Kidney epithelial cell (primary cell): ENCODE data around the gene TMEM134. TPM values are rescaled to one million over a fixed set of nuclear protein-coding genes. Genes with fewer than 3 reads are reported as not detected.
"Not testable (repeated sequence)": the region's sequence is repeated elsewhere in the genome, so short reads cannot be mapped to it uniquely, and the experiment has no call there.

ENCODE experiments used
- DNase-seq: peaks from one replicate; pipeline ENCODE4 v3.0.0-alpha.2; 2010; ENCODE audit warnings: low read depth
- H3K27me3 ChIP-seq: 2 replicates; pipeline ENCODE4 v1.6.0; 2011; ENCODE audit warnings: low read length; ENCODE audit not compliant: control insufficient read depth, insufficient read depth
- H3K36me3 ChIP-seq: 2 replicates; pipeline ENCODE4 v1.5.1; 2011; ENCODE audit warnings: low read length; ENCODE audit not compliant: control insufficient read depth, insufficient read depth
- H3K4me3 ChIP-seq: 2 replicates; pipeline ENCODE4 v1.5.1; 2011; ENCODE audit warnings: low read depth, mild to moderate bottlenecking, control low read depth, low read length
- CTCF ChIP-seq: IDR thresholded peaks from 2 replicates; pipeline ENCODE4 v1.5.1; 2011; ENCODE audit warnings: mild to moderate bottlenecking, moderate library complexity, low read length, control low read depth, inconsistent platforms; ENCODE audit not compliant: insufficient read depth, poor library complexity, severe bottlenecking
- total RNA-seq: library from RNA; depleted of rRNA; stranded (reverse); fragments of >200 nt; gene quantifications from 2 replicates; pipeline ENCODE4 v1.2.3, GENCODE V29; 2015

The TMEM134 gene
- total RNA-seq, 1 donor from 2014 or later: 102 TPM

GRCh38 chr11:67469508-67469811 lies 409 bp upstream of the TMEM134 start:
- Histone ChIP-seq H3K4me3 (peak overlapping the region; percentile 43), H3K27me3 (no peaks in the 10 kb centered on the region), H3K36me3 (peaks cover 2% of the 10 kb centered on the region)
- DNase-seq: no peak
- TF ChIP-seq CTCF: no peak

GRCh38 chr11:67468456-67468758 lies 644 bp downstream of the TMEM134 start:
- no peaks in the 10 kb centered on the region for H3K27me3 ChIP-seq
- TF ChIP-seq CTCF: no peak
- H3K36me3 ChIP-seq: peaks cover 2% of the 10 kb centered on the region
- no peak for DNase-seq
- peak overlapping the region; percentile 86 for H3K4me3 ChIP-seq

GRCh38 chr11:67468056-67468455 lies 995 bp downstream of the TMEM134 start:
- peak overlapping the region; percentile 86 for H3K4me3 ChIP-seq
- TF ChIP-seq CTCF: no peak
- no peaks in the 10 kb centered on the region for H3K27me3 ChIP-seq
- DNase-seq: no peak
- H3K36me3 ChIP-seq: peaks cover 2% of the 10 kb centered on the region

- Histone ChIP-seq H3K36me3 (peaks cover 2% of the 10 kb centered on the region), H3K27me3 (no peaks in the 10 kb centered on the region), H3K4me3 (no peak overlapping the region)
- DNase-seq: no peak
- TF ChIP-seq CTCF: no peak
These were observed 1.9 kb downstream of the TMEM134 start for GRCh38 chr11:67466962-67467771.

GRCh38 chr11:67466367-67466766 lies 2.7 kb downstream of the TMEM134 start:
- Histone ChIP-seq H3K27me3 (no peaks in the 10 kb centered on the region), H3K36me3 (peaks cover 2% of the 10 kb centered on the region), H3K4me3 (no peak overlapping the region)
- TF ChIP-seq CTCF: no peak
- no peak for DNase-seq

- H3K27me3 ChIP-seq, DNase-seq, H3K36me3 ChIP-seq: not testable (repeated sequence)
- peak overlapping the region; percentile 90 for H3K4me3 ChIP-seq
These were observed 3.5 kb downstream of the TMEM134 start for GRCh38 chr11:67465530-67465929.
